VCaP (cell line): ENCODE measurements around the gene SNURF.
"Not testable (repeated sequence)": the region's sequence is repeated elsewhere in the genome, so short reads cannot be mapped to it uniquely, and the experiment has no call there.

Experiments
- H3K27ac ChIP-seq: fragments of 450-650 bp; 2 replicates; pipeline ENCODE4 v1.5.1; 2017
- CTCF ChIP-seq: fragments of 450-650 bp; conservative IDR thresholded peaks from 2 replicates; pipeline ENCODE4 v1.5.1; 2017; ENCODE audit warnings: mild to moderate bottlenecking, moderate library complexity

Gene SNURF

DNA sequence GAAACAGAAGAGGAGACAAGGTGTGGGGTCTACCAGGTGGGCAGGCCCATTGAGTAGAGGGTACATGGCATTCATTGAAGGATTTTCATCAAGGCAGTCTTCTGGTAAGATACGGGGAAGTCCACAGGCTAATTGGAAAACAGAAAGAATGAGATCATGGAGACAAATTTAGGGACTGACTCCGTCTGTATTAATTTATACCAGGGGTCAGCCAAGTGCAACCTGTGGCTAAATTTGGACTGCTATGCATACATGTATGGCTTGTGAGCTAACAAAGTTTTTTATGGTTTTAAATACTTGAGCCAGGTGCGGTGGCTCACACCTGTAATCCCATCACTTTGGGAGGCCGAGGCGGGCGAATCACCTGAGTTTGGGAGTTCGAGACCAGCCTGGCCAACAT lies 21.1 kb upstream of the SNURF start:
- H3K27ac ChIP-seq = no peak overlapping the region
- no peak for TF ChIP-seq CTCF

DNA sequence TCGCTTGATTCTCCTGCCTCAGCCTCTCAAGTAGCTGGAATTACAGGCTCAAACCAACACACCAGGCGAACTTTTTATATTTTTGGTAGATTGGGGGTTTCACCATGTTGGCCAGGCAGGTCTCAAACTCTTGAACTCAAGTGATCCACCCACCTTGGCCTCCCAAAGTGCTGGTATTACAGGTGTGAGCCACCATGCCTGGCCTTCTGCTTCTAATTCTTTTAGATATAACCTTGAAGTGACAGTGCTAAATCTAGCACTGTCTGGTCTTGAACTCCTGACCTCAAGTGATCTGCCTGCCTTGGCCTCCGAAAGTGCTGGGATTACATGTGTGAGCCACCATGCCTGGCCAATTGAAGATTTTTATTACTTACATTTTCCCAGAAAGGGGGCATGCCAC lies 16.6 kb upstream of the SNURF start:
- not testable (repeated sequence) for H3K27ac ChIP-seq

GRCh38 chr15:24940236-24940635 lies 14.6 kb upstream of the SNURF start:
- no peak for TF ChIP-seq CTCF
- no peak overlapping the region for H3K27ac ChIP-seq

GRCh38 chr15:24943361-24943760 lies 11.4 kb upstream of the SNURF start:
- H3K27ac ChIP-seq = no peak overlapping the region
- TF ChIP-seq CTCF = no peak

DNA sequence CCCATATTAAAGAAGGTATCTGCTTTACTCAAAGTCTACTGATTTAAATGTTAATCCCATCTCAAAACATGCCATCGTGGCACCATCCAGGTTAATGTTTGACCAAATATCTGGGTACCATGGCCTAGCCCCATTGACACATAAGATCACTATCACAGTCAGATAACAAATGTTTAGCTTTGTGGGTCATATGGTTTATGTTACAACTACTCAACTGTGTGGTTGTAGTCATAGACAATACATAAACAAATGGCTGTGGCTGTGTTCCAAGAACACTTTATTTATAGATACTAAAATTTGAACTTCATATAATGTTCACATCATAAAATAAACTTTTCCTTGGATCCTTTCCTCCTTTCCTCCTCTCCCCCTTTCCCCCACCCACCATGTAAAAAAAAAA lies 9.8 kb upstream of the SNURF start:
- no peak for TF ChIP-seq CTCF

DNA sequence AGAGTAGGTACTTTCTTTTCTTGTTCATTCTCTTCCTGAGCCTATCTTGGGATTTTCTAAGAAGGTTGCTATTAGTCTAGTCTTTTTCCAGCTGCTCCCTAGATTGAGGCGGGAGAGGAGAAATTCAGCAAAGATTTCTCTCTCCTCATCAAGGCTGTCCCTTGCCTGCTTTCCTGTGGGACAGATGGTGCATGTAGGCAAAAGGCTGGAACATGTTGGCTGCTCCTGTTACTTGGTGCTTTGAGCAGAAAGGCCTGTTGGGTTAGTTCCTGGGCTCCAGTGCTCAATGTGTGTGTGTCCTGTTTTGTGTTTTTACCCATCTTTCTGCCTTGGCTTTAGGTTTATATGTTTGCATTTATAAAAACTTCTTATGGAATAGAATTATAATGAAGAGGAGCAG lies 9.1 kb upstream of the SNURF start:
- peak overlapping the region; percentile 60 for H3K27ac ChIP-seq
- TF ChIP-seq CTCF = no peak

More for the DNA sequence above, 9.8 kb upstream of the SNURF start:
- peak overlapping the region; percentile 60 for H3K27ac ChIP-seq

- no peak for TF ChIP-seq CTCF
- no peak overlapping the region for H3K27ac ChIP-seq
These were observed 6.3 kb upstream of the SNURF start for GRCh38 chr15:24948495-24948894.

DNA sequence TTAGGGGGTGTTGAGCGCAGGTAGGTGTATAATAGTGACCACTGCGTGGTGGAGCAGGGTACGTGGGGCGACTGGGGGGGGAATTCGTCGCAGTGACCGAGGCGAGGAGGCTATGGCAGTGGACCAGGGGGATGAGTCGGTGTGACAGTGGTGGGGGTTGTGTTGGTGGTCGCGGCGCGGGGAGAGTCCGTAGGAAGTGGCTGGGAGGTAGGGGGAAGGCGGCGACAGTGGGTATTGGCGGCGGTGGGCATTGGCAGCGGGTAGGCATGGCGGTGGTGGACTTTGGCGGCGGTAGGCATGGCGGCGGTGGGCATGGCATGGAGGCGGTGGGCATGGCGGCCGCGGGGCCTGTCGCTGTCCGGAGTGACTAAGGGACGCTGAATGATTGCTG lies 739 bp downstream of the SNURF start:
- H3K27ac ChIP-seq = peak overlapping the region; percentile 93
- no peak for TF ChIP-seq CTCF
